Cardiac fibroblast (primary cell): ENCODE measurements around the gene TMPRSS2.
"Not testable (repeated sequence)": the region's sequence is repeated elsewhere in the genome, so short reads cannot be mapped to it uniquely, and the experiment has no call there.

Experiments used
- DNase-seq, 2 donors: peaks; one replicate each; pipeline versions ENCODE4 v3.0.0 to v3.0.0-alpha.2; 2010; ENCODE audit warnings: low read depth in 2 of 2
- H3K4me3 ChIP-seq, 2 donors: replicated peaks in 1 of 2; 1 replicate in 1 of 2; 2 replicates in 1 of 2; pipeline ENCODE4 v1.5.1; 2011; ENCODE audit warnings: low read depth in 2 of 2, low read length in 2 of 2, mild to moderate bottlenecking in 2 of 2, moderate library complexity in 1 of 2
- TF ChIP-seq, protein P1 (sequence below): IDR thresholded peaks from one replicate; pipeline ENCODE4 v1.5.1; 2011; ENCODE audit warnings: low read depth, mild to moderate bottlenecking, low read length, inconsistent platforms

Gene TMPRSS2

DNA sequence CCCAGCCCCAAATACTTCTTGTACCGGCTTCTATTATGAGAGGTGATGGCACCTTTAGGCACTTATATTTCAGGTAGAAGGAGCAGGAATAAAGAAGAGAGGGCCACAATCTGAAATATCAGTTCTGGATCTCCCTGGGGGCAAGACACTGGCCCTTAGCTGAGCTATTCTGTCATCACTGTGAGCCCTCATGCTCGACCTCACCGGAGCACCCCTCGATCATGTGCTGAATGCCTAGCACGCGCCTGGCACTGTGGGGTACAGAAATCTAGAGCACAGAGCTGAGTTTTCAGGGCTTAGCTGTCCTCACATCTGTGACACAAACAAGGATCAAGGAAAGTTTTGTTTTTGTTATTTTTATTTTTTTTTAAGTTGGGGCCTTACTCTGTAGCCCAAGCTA, 89.6 kb downstream of the TMPRSS2 start:
- H3K4me3 ChIP-seq = no peak overlapping the region
- DNase-seq = no peak
- TF ChIP-seq, protein P1, sequence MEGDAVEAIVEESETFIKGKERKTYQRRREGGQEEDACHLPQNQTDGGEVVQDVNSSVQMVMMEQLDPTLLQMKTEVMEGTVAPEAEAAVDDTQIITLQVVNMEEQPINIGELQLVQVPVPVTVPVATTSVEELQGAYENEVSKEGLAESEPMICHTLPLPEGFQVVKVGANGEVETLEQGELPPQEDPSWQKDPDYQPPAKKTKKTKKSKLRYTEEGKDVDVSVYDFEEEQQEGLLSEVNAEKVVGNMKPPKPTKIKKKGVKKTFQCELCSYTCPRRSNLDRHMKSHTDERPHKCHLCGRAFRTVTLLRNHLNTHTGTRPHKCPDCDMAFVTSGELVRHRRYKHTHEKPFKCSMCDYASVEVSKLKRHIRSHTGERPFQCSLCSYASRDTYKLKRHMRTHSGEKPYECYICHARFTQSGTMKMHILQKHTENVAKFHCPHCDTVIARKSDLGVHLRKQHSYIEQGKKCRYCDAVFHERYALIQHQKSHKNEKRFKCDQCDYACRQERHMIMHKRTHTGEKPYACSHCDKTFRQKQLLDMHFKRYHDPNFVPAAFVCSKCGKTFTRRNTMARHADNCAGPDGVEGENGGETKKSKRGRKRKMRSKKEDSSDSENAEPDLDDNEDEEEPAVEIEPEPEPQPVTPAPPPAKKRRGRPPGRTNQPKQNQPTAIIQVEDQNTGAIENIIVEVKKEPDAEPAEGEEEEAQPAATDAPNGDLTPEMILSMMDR = no peak

DNA sequence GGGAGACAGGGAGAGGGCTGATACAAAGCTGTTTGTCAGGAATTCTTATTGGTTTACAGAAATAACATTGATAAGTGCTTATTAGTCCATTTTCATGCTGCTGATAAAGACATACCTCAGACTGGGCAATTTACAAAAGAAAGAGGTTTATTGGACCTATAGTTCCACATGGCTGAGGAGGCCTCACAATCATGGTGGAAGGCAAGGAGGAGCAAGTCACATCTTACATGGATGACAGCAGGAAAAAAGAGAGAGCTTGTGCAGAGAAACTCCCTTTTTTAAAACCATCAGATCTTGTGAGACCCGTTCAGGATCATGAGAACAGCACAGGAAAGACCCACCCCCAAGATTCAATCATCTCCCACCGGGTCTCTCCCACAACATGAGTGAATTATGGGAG, 90.5 kb downstream of the TMPRSS2 start:
- H3K4me3 ChIP-seq, DNase-seq: not testable (repeated sequence)
